GM21825 (cell line): ENCODE results near the gene CLPX.
"Not testable (repeated sequence)": the region's sequence is repeated elsewhere in the genome, so short reads cannot be mapped to it uniquely, and the experiment has no call there.

ENCODE experiments used
- ATAC-seq: cut with Tn5 transposase; IDR thresholded peaks from one replicate; pipeline ENCODE4 v1.9.1; 2021; ENCODE audit warnings: mild to moderate bottlenecking, moderate library complexity; ENCODE audit not compliant: unreplicated experiment

The CLPX gene

GRCh38 chr15:65184868-65185717 lies at the start of gene CLPX:
CLPX (minus strand) TSS chr15:65185342; CDS start chr15:65185153, 189 bp downstream.
- ATAC-seq = peak; percentile 61

GRCh38 chr15:65233696-65234095 lies 48.6 kb upstream of the CLPX start:
- ATAC-seq = no peak

DNA sequence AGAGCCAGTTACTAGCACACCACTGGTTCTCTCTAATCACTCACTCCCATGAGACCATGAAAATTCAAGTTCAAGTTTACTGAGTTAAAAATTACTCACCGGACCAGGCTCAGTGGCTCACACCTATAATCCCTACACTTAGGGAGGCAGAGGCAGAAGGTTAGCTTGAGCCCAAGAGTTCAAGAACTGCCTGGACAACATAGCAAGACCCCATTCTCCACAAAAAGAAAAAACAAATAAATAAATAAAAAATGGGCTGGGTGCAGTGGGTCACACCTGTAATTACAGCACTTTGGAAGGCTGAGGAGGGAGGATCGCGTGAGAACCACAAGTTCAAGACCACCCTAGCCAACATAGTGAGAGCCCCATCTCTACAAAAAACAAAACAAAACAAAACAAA lies 47.4 kb upstream of the CLPX start:
- no peak for ATAC-seq

GRCh38 chr15:65231306-65231705 lies 46.2 kb upstream of the CLPX start:
- ATAC-seq = no peak

DNA sequence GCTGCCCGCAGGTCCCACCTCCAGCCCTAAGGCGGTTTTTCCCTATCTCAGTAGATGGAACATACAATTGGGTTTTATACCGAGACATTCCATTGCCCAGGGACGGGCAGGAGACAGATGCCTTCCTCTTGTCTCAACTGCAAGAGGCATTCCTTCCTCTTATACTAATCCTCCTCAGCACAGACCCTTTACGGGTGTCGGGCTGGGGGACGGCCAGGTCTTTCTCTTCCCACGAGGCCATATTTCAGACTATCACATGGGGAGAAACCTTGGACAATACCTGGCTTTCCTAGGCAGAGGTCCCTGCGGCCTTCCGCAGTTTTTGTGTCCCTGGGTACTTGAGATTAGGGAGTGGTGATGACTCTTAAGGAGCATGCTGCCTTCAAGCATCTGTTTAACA lies 41.8 kb upstream of the CLPX start:
- not testable (repeated sequence) for ATAC-seq

GRCh38 chr15:65226221-65226620 lies 41.1 kb upstream of the CLPX start:
- ATAC-seq = no peak

DNA sequence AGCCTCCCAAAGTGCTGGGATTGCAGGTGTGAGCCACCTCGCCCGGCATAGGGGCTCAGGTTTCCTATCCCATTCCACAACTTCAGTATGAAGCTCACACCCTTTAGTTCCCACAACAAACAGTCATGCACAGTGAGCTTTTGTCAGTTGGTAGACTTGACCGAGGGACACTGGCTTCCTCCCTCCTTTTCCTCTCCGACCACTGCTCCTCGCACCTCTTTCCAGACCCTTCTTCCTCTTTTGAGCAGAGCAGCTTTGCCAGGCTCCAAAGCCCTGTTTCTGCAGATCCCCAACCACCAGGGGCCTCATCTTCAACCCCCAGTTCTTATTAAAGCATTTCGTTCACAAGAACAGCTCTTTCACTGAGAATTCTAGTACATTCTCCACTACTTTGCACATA lies 38.9 kb upstream of the CLPX start:
- ATAC-seq = no peak

- no peak for ATAC-seq
Observed at GRCh38 chr15:65222891-65223290, 37.7 kb upstream of the CLPX start.

GRCh38 chr15:65221697-65222096 lies 36.6 kb upstream of the CLPX start:
- no peak for ATAC-seq

GRCh38 chr15:65219137-65219536 lies 34.0 kb upstream of the CLPX start:
- ATAC-seq = no peak

- no peak for ATAC-seq
Observed at GRCh38 chr15:65217526-65218482, 32.7 kb upstream of the CLPX start.

DNA sequence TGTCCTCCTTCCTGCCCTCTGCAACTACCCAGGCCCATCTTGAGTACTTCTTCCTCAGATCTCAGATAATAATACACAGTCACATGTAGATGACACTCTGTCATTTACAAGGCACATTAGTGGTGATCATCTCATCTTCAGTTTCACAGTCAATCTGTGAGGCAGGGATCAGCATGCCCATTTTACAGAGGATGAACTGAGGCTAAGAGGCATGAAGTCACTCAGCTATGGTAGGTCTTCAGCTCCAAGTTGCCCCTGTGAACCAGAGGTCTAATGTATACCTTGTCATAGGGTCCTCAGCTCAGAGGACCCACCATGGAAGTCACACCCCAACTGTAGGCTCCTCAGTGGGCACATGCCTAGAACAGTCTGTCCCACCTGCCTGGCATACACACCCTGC lies 30.4 kb upstream of the CLPX start:
- ATAC-seq = no peak

GRCh38 chr15:65214010-65214409 lies 28.9 kb upstream of the CLPX start:
- no peak for ATAC-seq

DNA sequence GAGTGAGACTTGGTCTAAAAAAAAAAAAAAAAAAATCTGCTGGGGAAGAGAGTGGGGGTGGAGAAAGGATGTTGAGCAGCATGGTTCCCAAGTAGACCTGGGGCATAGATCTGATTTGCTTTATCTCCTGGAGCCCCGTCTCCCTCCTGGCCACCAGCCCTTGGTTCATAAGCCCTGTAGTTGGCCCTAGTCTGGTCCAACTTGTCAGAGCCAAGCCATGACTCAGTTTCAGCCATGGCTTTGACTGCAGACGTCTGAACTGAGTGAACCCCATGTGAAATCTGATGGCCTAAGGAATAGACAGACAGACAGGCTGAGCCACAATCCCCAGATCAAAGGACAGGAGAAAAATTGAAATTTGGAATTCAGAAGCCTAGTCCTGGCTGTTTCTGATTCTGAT lies 28.1 kb upstream of the CLPX start:
- no peak for ATAC-seq

- no peak for ATAC-seq
Observed at GRCh38 chr15:65212097-65212496, 27.0 kb upstream of the CLPX start.

DNA sequence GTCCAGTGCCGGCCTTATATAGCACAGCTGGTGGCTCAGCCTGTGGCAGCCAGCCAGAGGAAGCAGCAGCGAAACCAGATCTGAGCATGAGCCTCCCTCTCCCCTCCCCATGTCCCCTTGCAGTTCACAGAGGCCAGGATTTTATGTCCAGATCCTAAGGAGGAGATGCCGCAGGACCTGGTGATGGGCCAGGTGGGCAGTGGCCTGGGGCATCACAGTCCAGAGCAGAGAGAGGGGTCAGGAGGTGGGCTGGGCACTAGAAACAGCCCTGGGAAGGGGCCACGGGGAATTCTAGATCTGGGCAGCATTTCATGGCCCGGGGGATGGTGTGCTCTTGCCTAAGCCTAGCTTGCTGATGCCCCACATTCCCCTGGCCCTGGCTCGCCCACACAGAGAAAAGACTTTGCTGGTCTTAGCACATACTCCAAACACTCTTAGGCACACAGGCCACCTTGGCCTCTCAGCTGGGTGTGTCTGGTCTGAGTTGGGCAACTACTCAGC lies 26.4 kb upstream of the CLPX start:
- no peak for ATAC-seq

DNA sequence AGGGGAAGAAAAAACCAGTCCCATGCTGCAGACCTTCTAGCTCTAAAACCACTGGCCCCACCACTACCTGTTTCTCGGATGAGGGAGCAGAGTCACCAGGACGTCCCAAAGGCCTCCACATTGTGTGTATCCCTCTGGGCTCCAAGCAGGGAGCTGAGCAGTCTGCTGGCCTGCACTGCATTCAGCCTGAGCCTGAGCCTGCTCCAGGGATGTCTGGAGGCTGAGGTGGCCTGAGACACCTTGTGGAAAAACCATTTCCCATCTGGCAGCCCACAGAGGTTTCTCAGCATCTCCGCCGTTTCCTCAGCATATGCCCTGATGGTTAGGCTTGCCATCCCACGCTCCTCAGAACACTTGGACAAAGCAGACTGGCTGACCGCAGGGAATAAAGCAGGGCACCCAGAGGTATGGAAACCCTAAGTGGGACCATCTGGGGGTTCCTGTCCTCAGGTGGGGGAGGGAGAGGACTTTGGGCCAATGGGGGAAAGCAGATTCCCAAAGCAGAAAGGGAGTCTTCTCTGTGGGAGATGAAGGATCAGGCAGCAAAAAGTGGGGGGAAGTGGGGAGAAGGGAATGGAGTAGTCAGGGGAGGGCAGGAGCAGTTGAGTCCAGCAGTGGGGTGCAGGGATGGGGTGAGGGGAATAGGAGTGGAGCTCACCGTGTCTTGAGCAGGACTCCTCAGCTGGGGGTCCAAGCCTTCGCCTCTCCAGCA lies 25.8 kb upstream of the CLPX start, which contains the start of gene CILP:
Gene CILP (minus strand): TSS at position 704 of the 712 bp plus-strand sequence. CDS start 1,718 bp downstream, outside the sequence.
- ATAC-seq = no peak

DNA sequence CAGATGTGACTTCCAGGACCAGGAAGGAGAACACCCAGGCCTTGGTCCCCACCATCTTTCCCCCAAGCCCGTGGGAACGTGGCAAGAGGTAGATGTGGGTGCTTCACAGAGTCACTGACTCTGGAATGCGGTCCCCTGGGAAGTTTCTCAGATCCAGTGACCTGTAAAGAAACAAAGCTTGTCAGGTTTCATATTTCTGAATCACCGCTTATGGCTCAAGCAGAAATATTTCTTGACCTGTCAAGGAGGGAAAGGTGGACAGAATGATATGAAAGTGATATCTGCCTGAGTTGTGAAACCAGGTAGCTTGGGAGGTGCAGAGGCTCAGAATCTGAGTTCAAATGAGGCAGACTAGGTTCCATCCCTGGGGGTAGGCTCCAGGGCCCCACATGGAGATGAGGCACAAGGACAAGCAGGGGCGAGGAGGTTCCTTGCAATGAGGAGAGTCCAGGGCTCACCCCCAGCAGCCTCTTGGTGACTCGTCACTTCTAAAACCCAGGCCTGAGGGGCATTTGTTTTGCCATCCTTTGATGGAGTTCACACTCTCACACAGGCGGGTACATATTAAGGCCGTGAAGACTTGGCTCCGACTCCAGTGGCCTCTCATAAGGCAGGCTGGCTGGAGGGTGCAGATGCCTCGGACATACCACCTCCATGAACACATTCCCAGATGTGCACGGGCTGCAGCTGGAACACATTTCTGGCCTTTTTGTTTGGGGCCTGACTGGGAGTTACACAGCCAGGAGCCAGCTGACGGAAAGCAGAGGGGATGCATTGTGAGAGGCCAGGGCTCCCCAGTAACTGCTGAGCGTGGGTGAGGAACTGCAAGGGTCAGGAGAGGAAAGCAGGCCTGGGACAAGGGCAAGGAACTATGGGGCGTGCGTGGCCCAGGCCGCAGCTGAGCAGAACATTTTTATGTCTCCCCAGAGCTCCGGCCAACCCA lies 24.8 kb upstream of the CLPX start:
- no peak for ATAC-seq

DNA sequence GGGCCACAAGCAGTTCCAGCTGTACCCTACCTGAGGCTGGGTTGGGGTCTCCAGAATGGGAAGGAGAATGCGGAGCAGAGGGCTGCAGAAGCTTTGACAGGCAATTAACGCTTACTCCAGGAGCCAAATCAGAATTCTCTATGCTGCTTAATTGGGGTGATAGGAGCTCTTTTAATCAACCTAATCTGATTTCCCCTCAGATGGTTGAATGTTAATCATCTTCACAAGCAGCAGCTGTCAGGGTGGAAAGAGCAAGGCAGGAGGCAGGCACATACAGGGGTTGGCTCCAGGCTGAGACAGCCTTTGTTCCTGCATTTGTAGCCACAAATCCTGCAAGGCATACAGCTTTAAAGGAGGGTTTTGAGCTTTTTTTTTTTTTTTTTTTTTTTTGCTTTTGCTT lies 23.5 kb upstream of the CLPX start:
- ATAC-seq = no peak
